GM18861 (cell line): ENCODE results near the gene RDH12.
"Not testable (repeated sequence)": the region's sequence is repeated elsewhere in the genome, so short reads cannot be mapped to it uniquely, and the experiment has no call there.

Experiments used
- ATAC-seq: cut with Tn5 transposase; IDR thresholded peaks from one replicate; pipeline ENCODE4 v1.9.1; 2021; ENCODE audit not compliant: unreplicated experiment

RDH12 gene

GRCh38 chr14:67704484-67705089, 2.9 kb downstream of the RDH12 start:
- ATAC-seq = no peak

GRCh38 chr14:67705211-67705610, 3.5 kb downstream of the RDH12 start:
- ATAC-seq = no peak

- ATAC-seq = not testable (repeated sequence)
Measured at GRCh38 chr14:67709346-67709745, 7.7 kb downstream of the RDH12 start.

GRCh38 chr14:67709796-67710195, 8.1 kb downstream of the RDH12 start:
- not testable (repeated sequence) for ATAC-seq

GRCh38 chr14:67710209-67710608, 8.5 kb downstream of the RDH12 start:
- ATAC-seq = no peak

GRCh38 chr14:67717048-67717447, 15.4 kb downstream of the RDH12 start:
- ATAC-seq = no peak

- no peak for ATAC-seq
Measured at GRCh38 chr14:67718265-67718664, 16.6 kb downstream of the RDH12 start.

- ATAC-seq = not testable (repeated sequence)
Measured at GRCh38 chr14:67719385-67719784, 17.7 kb downstream of the RDH12 start.

GRCh38 chr14:67719866-67720265, 18.2 kb downstream of the RDH12 start:
- ATAC-seq = no peak

GRCh38 chr14:67721875-67722274, 20.2 kb downstream of the RDH12 start:
- ATAC-seq = no peak

- ATAC-seq = no peak
Measured at GRCh38 chr14:67722293-67722692, 20.6 kb downstream of the RDH12 start.

GRCh38 chr14:67725171-67725570, 23.5 kb downstream of the RDH12 start:
- ATAC-seq = no peak

GRCh38 chr14:67727361-67727760, 25.7 kb downstream of the RDH12 start:
- ATAC-seq = no peak

- no peak for ATAC-seq
Measured at GRCh38 chr14:67728258-67728657, 26.6 kb downstream of the RDH12 start.

- no peak for ATAC-seq
Measured at GRCh38 chr14:67729072-67729885, 27.6 kb downstream of the RDH12 start.

GRCh38 chr14:67733616-67734015, 31.9 kb downstream of the RDH12 start:
- no peak for ATAC-seq

- no peak for ATAC-seq
Measured at GRCh38 chr14:67734675-67735074, 33.0 kb downstream of the RDH12 start.

- ATAC-seq = no peak
Measured at GRCh38 chr14:67735336-67736147, 33.9 kb downstream of the RDH12 start.

- no peak for ATAC-seq
Measured at GRCh38 chr14:67736771-67737170, 35.1 kb downstream of the RDH12 start.

GRCh38 chr14:67738740-67739504, 37.2 kb downstream of the RDH12 start:
- no peak for ATAC-seq

GRCh38 chr14:67744046-67744445, 42.4 kb downstream of the RDH12 start:
- ATAC-seq = no peak
